ENCODE results near the gene TBC1D5. TPM values are rescaled to one million over a fixed set of nuclear protein-coding genes. Genes with fewer than 3 reads are reported as not detected.

TBC1D5 gene
- total and polyA plus RNA-seq, 2 of the 4 experiments (the other 2 are of a cell fraction), result 16.4 to 57.0 TPM

DNA sequence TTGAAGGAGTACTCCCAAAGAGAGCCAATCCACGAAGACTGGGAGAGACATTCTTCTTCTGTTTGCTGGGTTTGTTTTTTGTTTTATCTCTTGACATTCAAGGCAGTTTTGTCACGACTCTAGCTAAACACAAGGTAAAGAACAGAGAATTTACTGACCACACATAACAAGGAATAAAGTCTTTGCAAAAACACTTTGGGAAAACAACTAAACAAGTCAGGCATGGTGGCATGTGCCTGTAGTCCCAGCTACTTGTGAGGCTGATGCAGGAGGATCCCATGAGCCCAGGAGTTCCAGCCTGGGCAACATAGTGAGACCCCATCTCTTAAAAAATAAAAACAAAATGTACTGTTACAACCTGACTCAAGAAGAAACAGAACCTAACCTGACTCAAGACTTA, 28.0 kb downstream of the TBC1D5 start:
- no peak overlapping the region for H3K4ac ChIP-seq (ENCODE audit: low read depth, low read length)
- no peaks in the 10 kb centered on the region for H4K20me1 ChIP-seq (ENCODE audit: insufficient read depth, low read length)
- CTCF ChIA-PET, result no interaction called here
- H2AFZ ChIP-seq (replicated peaks; ENCODE audit: low read length, poor library complexity), result no peak overlapping the region
- H3K23ac ChIP-seq (ENCODE audit: low read depth, low read length), result no peak overlapping the region
- intact Hi-C loops (cut with micrococcal nuclease), result no loop called here
- H4K8ac ChIP-seq (ENCODE audit: low read depth in 2 of 2, low read length in 2 of 2), result no peak overlapping the region
- H3K4me3 ChIP-seq (ENCODE audit: insufficient read depth, low read depth, low read length), result no peak overlapping the region
- WGBS, 2 experiments (ENCODE audit: extremely low coverage in 2 of 2, insufficient read length in 1 of 2), result no CpG with 5 or more reads among the region's 2 CpGs
- no peak overlapping the region for H2BK15ac ChIP-seq (ENCODE audit: low read depth, low read length)
- 0 out of 2 replicates have a peak, but pooled peaks cover 5% of the 10 kb centered on the region for H3K36me3 ChIP-seq (ENCODE audit: control insufficient read depth, insufficient read depth, low read length)
- H4K91ac ChIP-seq (ENCODE audit: insufficient read depth, low read depth, low read length), result no peak overlapping the region
- no TSS peak for BruUV-seq (replicated peaks)
- H3K4me2 ChIP-seq (ENCODE audit: low read depth, low read length), result no peak overlapping the region
- H3K9me1 ChIP-seq (ENCODE audit: insufficient read depth, low read length), result no peaks in the 10 kb centered on the region
- no peak overlapping the region for H4K5ac ChIP-seq (ENCODE audit: low read depth, low read length)
- no peaks in the 10 kb centered on the region for H3K27me3 ChIP-seq (ENCODE audit: control insufficient read depth, insufficient read depth, low read length)
- DNase-seq (no peak), ATAC-seq (ENCODE audit: low read depth) (no peak)
- H3K56ac ChIP-seq (ENCODE audit: extremely low read depth, insufficient read depth, low read length), result no peak overlapping the region
- POLR2A ChIA-PET (ENCODE audit: unreplicated experiment), result no interaction called here
- H2BK5ac ChIP-seq (ENCODE audit: low read depth, low read length, poor library complexity, severe bottlenecking), result no peak overlapping the region
- H2BK20ac ChIP-seq (ENCODE audit: low read depth, low read length), result no peak overlapping the region
- no peak overlapping the region for H2AK9ac ChIP-seq (replicated peaks; ENCODE audit: low read depth, low read length, poor library complexity)
- H3K9me3 ChIP-seq (ENCODE audit: control insufficient read depth, insufficient read depth, low read length), result peaks cover 9% of the 10 kb centered on the region
- in situ Hi-C loops (cut with MboI; ENCODE audit: low sequenced_read_pairs), result no loop called here
- no peak overlapping the region for H3K27ac ChIP-seq (ENCODE audit: insufficient read depth, low read length)
- no peaks in the 10 kb centered on the region for H3K4me1 ChIP-seq (ENCODE audit: control insufficient read depth, insufficient read depth, low read length)
- H3K14ac ChIP-seq (replicated peaks; ENCODE audit: low read depth, low read length), result no peak overlapping the region
- TF ChIP-seq, protein P1, sequence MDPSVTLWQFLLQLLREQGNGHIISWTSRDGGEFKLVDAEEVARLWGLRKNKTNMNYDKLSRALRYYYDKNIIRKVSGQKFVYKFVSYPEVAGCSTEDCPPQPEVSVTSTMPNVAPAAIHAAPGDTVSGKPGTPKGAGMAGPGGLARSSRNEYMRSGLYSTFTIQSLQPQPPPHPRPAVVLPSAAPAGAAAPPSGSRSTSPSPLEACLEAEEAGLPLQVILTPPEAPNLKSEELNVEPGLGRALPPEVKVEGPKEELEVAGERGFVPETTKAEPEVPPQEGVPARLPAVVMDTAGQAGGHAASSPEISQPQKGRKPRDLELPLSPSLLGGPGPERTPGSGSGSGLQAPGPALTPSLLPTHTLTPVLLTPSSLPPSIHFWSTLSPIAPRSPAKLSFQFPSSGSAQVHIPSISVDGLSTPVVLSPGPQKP (IDR thresholded peaks at IDR 0.05; ENCODE audit: borderline replicate concordance, low read depth, low read length), result no peak
- no peak for TF ChIP-seq RCOR1 (IDR thresholded peaks at IDR 0.05; ENCODE audit: insufficient replicate concordance, low read length)
- TF ChIP-seq BHLHE40 (IDR thresholded peaks at IDR 0.05; ENCODE audit: low read depth, low read length), result no peak
- no peak for TF ChIP-seq FOS (IDR thresholded peaks at IDR 0.05; ENCODE audit: low read depth, low read length)
- no peak for TF ChIP-seq POLR2A (IDR thresholded peaks at IDR 0.05; ENCODE audit: low read depth, low read length)
- dilution Hi-C loops (cut with HindIII; ENCODE audit: low sequenced_read_pairs, unreplicated experiment), result no loop called here
- no peak overlapping the region for H3K18ac ChIP-seq (ENCODE audit: low read depth, low read length)
- no peak overlapping the region for H2AK5ac ChIP-seq (ENCODE audit: low read depth, low read length)
- no peak overlapping the region for H3K9ac ChIP-seq (ENCODE audit: low read depth, low read length)
- no peak overlapping the region for H2BK120ac ChIP-seq (ENCODE audit: low read depth, low read length)
- peaks cover 4 to 9% of the 10 kb centered on the region in 2 experiments; a peak in 2 of 4 replicates for H3K79me1 ChIP-seq (ENCODE audit: low read depth in 1 of 2, low read length in 2 of 2)

All from IMR-90 (cell line).